Left ventricle myocardium inferior (tissue), 1 donor: ENCODE results near the gene NFATC2IP. TPM values are rescaled to one million over a fixed set of nuclear protein-coding genes. Genes with fewer than 3 reads are reported as not detected.

ENCODE experiments used
- DNase-seq: peaks from one replicate; pipeline ENCODE4 v3.0.0-alpha.2; 2020
- H3K27ac ChIP-seq: fragments of 200-600 bp; replicated peaks from 2 replicates; pipeline ENCODE4 v1.8.0; 2021
- H3K27me3 ChIP-seq: fragments of 200-600 bp; 2 replicates; pipeline ENCODE4 v1.8.0; 2021; ENCODE audit warnings: low read depth
- H3K36me3 ChIP-seq: fragments of 200-600 bp; 2 replicates; pipeline ENCODE4 v1.8.0; 2021
- H3K4me1 ChIP-seq: fragments of 200-600 bp; 2 replicates; pipeline ENCODE4 v1.8.0; 2021
- H3K4me3 ChIP-seq: fragments of 200-600 bp; 2 replicates; pipeline ENCODE4 v1.8.0; 2021; ENCODE audit warnings: mild to moderate bottlenecking, moderate library complexity
- H3K9me3 ChIP-seq: fragments of 200-600 bp; replicated peaks from 2 replicates; pipeline ENCODE4 v1.8.0; 2021
- intact Hi-C: fragments of 100-400 bp; cut with micrococcal nuclease; formaldehyde crosslinking; loops from one replicate; pipeline ENCODE4 v1.11.0; 2022
- total RNA-seq: library from RNA; stranded (reverse); fragmentation: NEBNext Ultra II Directional; extraction: Animal tissue kit (Norgen Biotek cat#: 25700); gene quantifications from one replicate; pipeline ENCODE4 v1.2.1, GENCODE V29; 2021
- TF ChIP-seq, protein P1 (sequence below): fragments of 200-600 bp; IDR thresholded peaks from 2 replicates; pipeline ENCODE4 v1.8.0; 2021; ENCODE audit warnings: antibody characterized with exemption, mild to moderate bottlenecking, borderline replicate concordance
- donor health status: DM: no; HTN: yes; CAD: no; lungs with severe emphysema.

NFATC2IP gene
- total RNA-seq, 1 donor from 2014 or later = 18.1 TPM

DNA sequence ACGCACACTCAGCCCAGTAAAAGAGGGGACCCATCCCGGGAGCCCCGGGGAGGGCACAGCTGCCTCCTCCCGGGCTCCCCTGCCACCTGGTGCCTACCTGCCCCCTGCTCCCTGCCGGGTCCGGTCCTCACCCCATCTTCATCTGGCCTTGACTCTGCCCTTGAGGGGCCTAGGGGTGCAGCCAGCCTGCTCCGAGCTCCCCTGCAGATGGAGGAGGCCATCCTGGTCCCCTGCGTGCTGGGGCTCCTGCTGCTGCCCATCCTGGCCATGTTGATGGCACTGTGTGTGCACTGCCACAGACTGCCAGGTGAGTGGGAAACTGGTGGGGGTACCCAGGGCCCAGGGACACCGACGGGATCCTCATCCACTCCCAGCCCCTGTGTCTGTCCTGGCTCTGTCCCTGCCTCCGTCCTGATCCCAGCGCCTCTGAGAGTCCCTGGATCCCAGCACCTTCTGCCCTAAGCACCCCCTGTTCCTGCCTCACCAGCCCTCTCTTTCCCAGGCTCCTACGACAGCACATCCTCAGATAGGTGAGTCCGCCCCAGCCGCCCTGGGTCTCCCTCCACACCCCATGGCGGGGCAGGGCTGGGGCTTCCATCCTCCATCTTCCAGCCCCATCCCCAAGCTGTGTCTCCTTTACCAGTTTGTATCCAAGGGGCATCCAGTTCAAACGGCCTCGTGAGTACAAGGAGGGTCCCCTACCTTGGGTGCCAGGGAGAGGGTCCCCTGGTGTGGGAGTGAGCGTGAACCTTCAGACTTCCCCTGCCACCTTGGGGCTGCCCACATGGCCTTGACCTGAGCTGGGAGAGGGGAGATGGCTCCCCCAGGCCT is 34.7 kb downstream of the NFATC2IP start:
- peaks cover 77% of the 10 kb centered on the region for H3K36me3 ChIP-seq
- no peak overlapping the region for H3K4me3 ChIP-seq
- no peaks in the 10 kb centered on the region for H3K27me3 ChIP-seq
- no peaks in the 10 kb centered on the region for H3K4me1 ChIP-seq
- TF ChIP-seq, protein P1, sequence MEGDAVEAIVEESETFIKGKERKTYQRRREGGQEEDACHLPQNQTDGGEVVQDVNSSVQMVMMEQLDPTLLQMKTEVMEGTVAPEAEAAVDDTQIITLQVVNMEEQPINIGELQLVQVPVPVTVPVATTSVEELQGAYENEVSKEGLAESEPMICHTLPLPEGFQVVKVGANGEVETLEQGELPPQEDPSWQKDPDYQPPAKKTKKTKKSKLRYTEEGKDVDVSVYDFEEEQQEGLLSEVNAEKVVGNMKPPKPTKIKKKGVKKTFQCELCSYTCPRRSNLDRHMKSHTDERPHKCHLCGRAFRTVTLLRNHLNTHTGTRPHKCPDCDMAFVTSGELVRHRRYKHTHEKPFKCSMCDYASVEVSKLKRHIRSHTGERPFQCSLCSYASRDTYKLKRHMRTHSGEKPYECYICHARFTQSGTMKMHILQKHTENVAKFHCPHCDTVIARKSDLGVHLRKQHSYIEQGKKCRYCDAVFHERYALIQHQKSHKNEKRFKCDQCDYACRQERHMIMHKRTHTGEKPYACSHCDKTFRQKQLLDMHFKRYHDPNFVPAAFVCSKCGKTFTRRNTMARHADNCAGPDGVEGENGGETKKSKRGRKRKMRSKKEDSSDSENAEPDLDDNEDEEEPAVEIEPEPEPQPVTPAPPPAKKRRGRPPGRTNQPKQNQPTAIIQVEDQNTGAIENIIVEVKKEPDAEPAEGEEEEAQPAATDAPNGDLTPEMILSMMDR = no peak
- no peak for DNase-seq
- intact Hi-C loops = no loop called here
- peaks cover 20% of the 10 kb centered on the region for H3K9me3 ChIP-seq
- no peak overlapping the region for H3K27ac ChIP-seq

DNA sequence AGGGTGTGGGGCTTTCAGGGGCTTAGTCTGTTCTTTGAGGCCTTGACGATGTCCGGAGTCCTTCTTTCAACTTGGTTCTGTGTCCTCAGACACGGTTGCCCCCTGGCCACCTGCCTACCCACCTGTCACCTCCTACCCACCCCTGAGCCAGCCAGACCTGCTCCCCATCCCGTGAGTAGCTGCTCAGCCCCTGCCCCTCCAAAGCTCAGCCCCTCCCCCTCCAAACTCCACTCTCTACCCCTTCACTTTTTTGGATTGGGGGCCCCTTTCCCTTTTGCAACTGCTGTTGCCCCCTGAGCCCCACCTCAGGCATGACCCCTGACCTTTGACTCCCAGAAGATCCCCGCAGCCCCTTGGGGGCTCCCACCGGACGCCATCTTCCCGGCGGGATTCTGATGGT is 35.3 kb downstream of the NFATC2IP start:
- H3K4me3 ChIP-seq = no peak overlapping the region
- no peaks in the 10 kb centered on the region for H3K4me1 ChIP-seq
- no peaks in the 10 kb centered on the region for H3K27me3 ChIP-seq
- DNase-seq = no peak
- TF ChIP-seq, protein P1 = no peak
- H3K36me3 ChIP-seq = peaks cover 71% of the 10 kb centered on the region
- H3K27ac ChIP-seq = no peak overlapping the region
- intact Hi-C loops = no loop called here
- peaks cover 19% of the 10 kb centered on the region for H3K9me3 ChIP-seq

DNA sequence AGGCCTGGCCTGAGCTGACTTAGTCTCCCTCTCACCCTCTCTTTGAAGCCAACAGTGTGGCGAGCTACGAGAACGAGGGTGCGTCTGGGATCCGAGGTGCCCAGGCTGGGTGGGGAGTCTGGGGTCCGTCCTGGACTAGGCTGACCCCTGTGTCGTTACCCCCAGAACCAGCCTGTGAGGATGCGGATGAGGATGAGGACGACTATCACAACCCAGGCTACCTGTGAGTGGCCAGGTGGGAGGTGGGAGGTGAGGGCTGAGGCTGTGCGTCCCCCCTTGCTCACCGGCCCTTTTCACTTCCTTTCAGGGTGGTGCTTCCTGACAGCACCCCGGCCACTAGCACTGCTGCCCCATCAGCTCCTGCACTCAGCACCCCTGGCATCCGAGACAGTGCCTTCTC is 35.8 kb downstream of the NFATC2IP start:
- TF ChIP-seq, protein P1 = no peak
- H3K27me3 ChIP-seq = no peaks in the 10 kb centered on the region
- peaks cover 66% of the 10 kb centered on the region for H3K36me3 ChIP-seq
- H3K9me3 ChIP-seq = peaks cover 15% of the 10 kb centered on the region
- no peak overlapping the region for H3K4me3 ChIP-seq
- intact Hi-C loops = no loop called here
- H3K4me1 ChIP-seq = no peaks in the 10 kb centered on the region
- no peak for DNase-seq
- H3K27ac ChIP-seq = no peak overlapping the region

DNA sequence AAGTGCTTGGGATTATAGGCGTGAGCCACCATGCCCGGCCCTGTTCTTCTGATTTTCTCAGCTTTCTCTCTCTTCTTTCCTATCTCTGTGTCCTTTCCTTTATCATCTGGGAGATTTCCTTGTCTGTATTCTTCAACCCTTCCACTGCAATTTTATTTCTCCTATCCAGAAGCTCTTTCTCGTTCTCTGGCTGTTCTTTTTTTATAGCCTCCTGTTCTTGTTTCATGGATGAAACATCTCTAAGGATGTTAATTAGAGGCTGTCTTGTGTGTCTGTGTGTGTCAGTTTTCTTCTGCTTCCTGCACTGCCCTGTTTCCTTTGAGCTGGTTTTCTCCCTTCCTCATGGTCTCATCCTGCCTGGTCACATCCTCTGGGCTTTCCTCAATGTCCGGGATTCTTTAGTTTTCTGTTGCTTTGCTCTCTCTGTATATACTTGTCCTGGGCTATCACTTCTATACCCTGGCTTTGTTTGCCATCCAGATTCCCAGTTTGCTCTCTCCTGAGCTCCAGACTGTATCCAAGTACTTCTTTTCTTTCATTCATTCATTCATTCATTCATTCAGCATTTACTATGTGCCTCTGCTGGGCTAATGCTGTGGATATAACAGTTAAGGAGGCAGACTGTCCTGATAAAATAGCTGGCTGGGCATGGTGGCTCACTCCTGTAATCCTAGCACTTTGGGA is 36.6 kb downstream of the NFATC2IP start:
- peaks cover 58% of the 10 kb centered on the region for H3K36me3 ChIP-seq
- H3K27me3 ChIP-seq = no peaks in the 10 kb centered on the region

DNA sequence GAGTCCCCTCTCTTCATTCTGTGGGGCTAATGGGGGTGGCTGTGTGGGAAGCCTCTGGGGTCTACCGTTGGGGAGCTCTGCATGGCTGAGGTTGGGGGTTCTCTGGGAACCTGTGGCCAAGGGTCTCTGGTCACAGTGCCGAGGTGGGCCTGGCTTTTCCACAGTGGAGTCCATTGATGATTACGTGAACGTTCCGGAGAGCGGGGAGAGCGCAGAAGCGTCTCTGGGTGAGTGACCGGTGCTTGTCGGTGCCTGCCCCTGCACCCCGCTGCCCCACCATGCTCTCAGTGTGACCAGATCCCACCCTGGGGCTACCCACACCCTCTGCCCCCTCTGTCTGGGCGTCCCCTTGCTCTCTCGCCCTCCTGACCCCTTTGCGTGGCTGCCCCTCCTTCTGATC is 38.6 kb downstream of the NFATC2IP start:
- no peak for DNase-seq
- TF ChIP-seq, protein P1 = no peak
- peaks cover 2% of the 10 kb centered on the region for H3K27me3 ChIP-seq
- no peak overlapping the region for H3K4me3 ChIP-seq
- peaks cover 12% of the 10 kb centered on the region for H3K9me3 ChIP-seq
- no peak overlapping the region for H3K27ac ChIP-seq
- intact Hi-C loops = no loop called here
- H3K4me1 ChIP-seq = no peaks in the 10 kb centered on the region
- H3K36me3 ChIP-seq = peaks cover 38% of the 10 kb centered on the region

More for the DNA sequence above, 36.6 kb downstream of the NFATC2IP start:
- peaks cover 12% of the 10 kb centered on the region for H3K9me3 ChIP-seq
- H3K27ac ChIP-seq = no peak overlapping the region
- TF ChIP-seq, protein P1 = no peak
- no peak overlapping the region for H3K4me3 ChIP-seq
- H3K4me1 ChIP-seq = no peaks in the 10 kb centered on the region
- DNase-seq = no peak
- intact Hi-C loops = no loop called here
